Activated T-helper 1 cell treated with Interleukin-2 at 50 U/mL for 16 hours (primary cell): ENCODE results near the gene IL7R.

Source experiments
- DNase-seq: peaks from one replicate; pipeline ENCODE4 v3.0.0-alpha.2; 2020; ENCODE audit warnings: low read depth

Gene IL7R

GRCh38 chr5:35856765-35857351 lies at the start of gene IL7R:
Gene IL7R (plus strand): TSS chr5:35856891. CDS start chr5:35856978, 87 bp downstream.
- DNase-seq, result no peak

- no peak for DNase-seq
These were observed 46.1 kb upstream of the IL7R start for GRCh38 chr5:35810601-35811000.

- no peak for DNase-seq
These were observed 45.5 kb upstream of the IL7R start for GRCh38 chr5:35811108-35811741.

- DNase-seq, result no peak
These were observed 43.2 kb upstream of the IL7R start for GRCh38 chr5:35813521-35813920.

- no peak for DNase-seq
These were observed 41.4 kb upstream of the IL7R start for GRCh38 chr5:35815089-35815936.

- no peak for DNase-seq
These were observed 39.7 kb upstream of the IL7R start for GRCh38 chr5:35816881-35817521.

- DNase-seq, result no peak
These were observed 37.7 kb upstream of the IL7R start for GRCh38 chr5:35819026-35819425.

GRCh38 chr5:35819668-35820067 lies 37.0 kb upstream of the IL7R start:
- DNase-seq, result no peak

GRCh38 chr5:35820735-35821134 lies 36.0 kb upstream of the IL7R start:
- no peak for DNase-seq

- DNase-seq, result no peak
These were observed 35.2 kb upstream of the IL7R start for GRCh38 chr5:35821513-35821912.

GRCh38 chr5:35822511-35822910 lies 34.2 kb upstream of the IL7R start:
- DNase-seq, result peak; percentile 34

GRCh38 chr5:35823347-35824098 lies 33.2 kb upstream of the IL7R start:
- no peak for DNase-seq

- no peak for DNase-seq
These were observed 30.6 kb upstream of the IL7R start for GRCh38 chr5:35826056-35826455.

- DNase-seq, result no peak
These were observed 30.1 kb upstream of the IL7R start for GRCh38 chr5:35826554-35826953.

- no peak for DNase-seq
These were observed 28.6 kb upstream of the IL7R start for GRCh38 chr5:35828082-35828598.

- DNase-seq, result no peak
These were observed 26.1 kb upstream of the IL7R start for GRCh38 chr5:35830587-35830986.

GRCh38 chr5:35832762-35833161 lies 23.9 kb upstream of the IL7R start:
- DNase-seq, result no peak

GRCh38 chr5:35833224-35833623 lies 23.5 kb upstream of the IL7R start:
- no peak for DNase-seq

- no peak for DNase-seq
These were observed 20.6 kb upstream of the IL7R start for GRCh38 chr5:35835796-35836742.

- no peak for DNase-seq
These were observed 18.2 kb upstream of the IL7R start for GRCh38 chr5:35838370-35839042.
